Cardiac muscle cell (in vitro differentiated cells and primary cell): ENCODE data around the gene LSM12. TPM values are rescaled to one million over a fixed set of nuclear protein-coding genes. Genes with fewer than 3 reads are reported as not detected.
A peak's percentile ranks its signal among the peaks of the same experiment; 100 is the strongest.

Experiments used
- DNase-seq, 2 donors: peaks; one replicate each; pipeline versions ENCODE4 v3.0.0 to v3.0.0-alpha.2; 2010 to 2017; ENCODE audit warnings: low read depth in 1 of 2, low spot score in 1 of 2
- H3K27ac ChIP-seq: fragments of 200-600 bp; sonication (generic); 2 replicates; pipeline ENCODE4 v1.5.1; 2016
- H3K27me3 ChIP-seq: fragments of 200-600 bp; sonication (generic); 2 replicates; pipeline ENCODE4 v1.6.0; 2016; ENCODE audit warnings: control low read depth
- H3K36me3 ChIP-seq: fragments of 200-600 bp; sonication (generic); 2 replicates; pipeline ENCODE4 v1.5.1; 2016; ENCODE audit warnings: control low read depth
- H3K4me1 ChIP-seq: fragments of 200-600 bp; sonication (generic); 2 replicates; pipeline ENCODE4 v1.8.1; 2017; ENCODE audit warnings: low read depth, mild to moderate bottlenecking, mixed run types
- H3K4me3 ChIP-seq: fragments of 200-600 bp; sonication (generic); 2 replicates; pipeline ENCODE4 v1.5.1; 2016; ENCODE audit warnings: mild to moderate bottlenecking
- H3K9me3 ChIP-seq: fragments of 200-600 bp; sonication (generic); 2 replicates; pipeline ENCODE4 v1.5.1; 2017; ENCODE audit warnings: low read depth, mild to moderate bottlenecking, control low read depth
- polyA plus RNA-seq: library from polyadenylated mRNA; unstranded; fragments of >200 nt; fragmentation: Nextera tagmentation; extraction: Ambion mirVana; gene quantifications from 2 replicates; pipeline ENCODE4 v1.2.1, GENCODE V29; 2016
- total RNA-seq: library from RNA; depleted of rRNA; stranded (reverse); fragments of >200 nt; gene quantifications from 2 replicates; pipeline ENCODE4 v1.2.3, GENCODE V29; 2016
- TF ChIP-seq, protein P1 (sequence below): IDR thresholded peaks from 2 replicates; pipeline ENCODE4 v1.5.1; 2012; ENCODE audit warnings: low read depth, mild to moderate bottlenecking, low read length

LSM12 gene
- total and polyA plus RNA-seq, 2 experiments from 2014 or later = 31.0 to 46.5 TPM

DNA sequence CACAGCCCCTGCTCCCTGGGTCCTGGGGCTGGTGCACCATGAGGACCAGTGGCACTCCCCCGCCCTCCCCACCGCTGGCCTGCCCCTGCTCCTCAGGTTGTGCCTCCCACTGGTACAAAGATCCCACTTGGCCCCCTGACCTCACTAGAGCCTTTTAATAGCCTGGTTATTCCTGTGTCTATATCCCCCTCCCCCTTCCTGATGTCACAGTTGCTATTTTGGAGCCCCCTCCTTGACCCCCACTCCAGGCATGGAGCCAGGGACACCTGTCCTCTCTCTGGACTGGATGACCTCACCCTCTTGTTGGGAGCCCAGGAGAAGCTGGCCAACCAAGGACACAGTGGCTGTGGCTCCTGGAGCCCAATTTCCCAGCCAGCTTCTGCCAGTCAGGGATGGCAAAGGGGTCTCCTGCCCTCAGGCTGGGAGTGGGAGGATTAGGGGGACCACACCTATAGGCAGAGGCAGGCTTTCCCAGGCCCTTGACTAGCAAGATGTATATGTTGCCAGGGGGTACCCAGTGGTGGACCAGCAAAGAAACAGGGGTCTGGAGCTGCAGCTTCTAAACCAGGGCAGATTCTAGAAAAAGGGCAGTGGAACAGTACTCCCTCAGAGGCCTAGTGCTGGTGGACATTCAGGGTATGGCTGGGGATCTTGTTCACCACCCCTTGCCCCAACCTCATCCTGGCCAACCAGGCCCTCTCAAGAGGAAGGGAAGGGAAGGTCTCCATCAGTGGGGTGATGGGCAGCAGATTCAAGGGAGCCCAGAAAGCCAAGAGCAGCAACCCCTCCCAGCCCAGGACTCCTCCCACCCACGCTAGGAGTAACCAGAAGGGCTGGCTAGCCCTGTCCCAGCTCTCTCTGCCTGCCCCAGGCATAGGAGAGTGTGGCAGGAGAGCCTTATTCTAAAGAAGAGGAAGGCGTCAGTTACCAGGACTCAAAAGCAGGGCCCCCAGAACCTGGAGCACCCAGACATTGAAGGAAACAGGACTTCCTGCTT lies 46.1 kb upstream of the LSM12 start:
- Histone ChIP-seq H3K9me3 (no peaks in the 10 kb centered on the region), H3K27me3 (no peaks in the 10 kb centered on the region), H3K4me1 (peaks cover 70% of the 10 kb centered on the region), H3K27ac (peak overlapping the region; percentile 82), H3K4me3 (no peak overlapping the region), H3K36me3 (no peaks in the 10 kb centered on the region)
- TF ChIP-seq, protein P1, sequence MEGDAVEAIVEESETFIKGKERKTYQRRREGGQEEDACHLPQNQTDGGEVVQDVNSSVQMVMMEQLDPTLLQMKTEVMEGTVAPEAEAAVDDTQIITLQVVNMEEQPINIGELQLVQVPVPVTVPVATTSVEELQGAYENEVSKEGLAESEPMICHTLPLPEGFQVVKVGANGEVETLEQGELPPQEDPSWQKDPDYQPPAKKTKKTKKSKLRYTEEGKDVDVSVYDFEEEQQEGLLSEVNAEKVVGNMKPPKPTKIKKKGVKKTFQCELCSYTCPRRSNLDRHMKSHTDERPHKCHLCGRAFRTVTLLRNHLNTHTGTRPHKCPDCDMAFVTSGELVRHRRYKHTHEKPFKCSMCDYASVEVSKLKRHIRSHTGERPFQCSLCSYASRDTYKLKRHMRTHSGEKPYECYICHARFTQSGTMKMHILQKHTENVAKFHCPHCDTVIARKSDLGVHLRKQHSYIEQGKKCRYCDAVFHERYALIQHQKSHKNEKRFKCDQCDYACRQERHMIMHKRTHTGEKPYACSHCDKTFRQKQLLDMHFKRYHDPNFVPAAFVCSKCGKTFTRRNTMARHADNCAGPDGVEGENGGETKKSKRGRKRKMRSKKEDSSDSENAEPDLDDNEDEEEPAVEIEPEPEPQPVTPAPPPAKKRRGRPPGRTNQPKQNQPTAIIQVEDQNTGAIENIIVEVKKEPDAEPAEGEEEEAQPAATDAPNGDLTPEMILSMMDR = no peak
- peak in 1 of 2 donors; percentile 92 for DNase-seq

DNA sequence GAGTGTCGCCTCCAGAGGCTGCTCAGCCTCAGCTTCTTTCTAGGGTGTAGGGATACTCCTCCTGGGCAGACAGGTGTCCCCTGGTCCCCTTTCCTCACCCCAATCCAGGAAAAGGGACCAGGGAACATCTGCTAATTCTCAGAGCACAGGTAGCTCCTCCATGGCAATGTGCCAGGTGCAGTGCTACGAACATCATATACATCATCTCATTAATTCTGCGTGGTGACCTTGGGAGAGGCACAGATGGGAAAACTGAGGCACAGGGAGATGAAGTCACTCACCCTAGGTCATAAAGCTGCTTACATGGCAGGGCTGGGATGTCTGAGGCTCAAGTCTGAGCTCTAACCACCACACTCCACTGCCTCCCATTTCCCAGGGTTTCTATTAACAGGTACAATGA lies 45.3 kb upstream of the LSM12 start:
- TF ChIP-seq, protein P1 = no peak

GRCh38 chr17:44110823-44111633 lies 44.6 kb upstream of the LSM12 start:
- H3K27me3 ChIP-seq = no peaks in the 10 kb centered on the region
- DNase-seq = peak; percentile 95 to 98
- TF ChIP-seq, protein P1 = peak; percentile 8
- H3K27ac ChIP-seq = peak overlapping the region; percentile 82
- H3K36me3 ChIP-seq = no peaks in the 10 kb centered on the region
- H3K9me3 ChIP-seq = no peaks in the 10 kb centered on the region
- H3K4me1 ChIP-seq = peaks cover 77% of the 10 kb centered on the region
- peak overlapping the region; percentile 23 for H3K4me3 ChIP-seq

More for the DNA sequence above, 45.3 kb upstream of the LSM12 start:
- Histone ChIP-seq H3K4me1 (peaks cover 75% of the 10 kb centered on the region), H3K4me3 (peak overlapping the region; percentile 1), H3K36me3 (no peaks in the 10 kb centered on the region), H3K27me3 (no peaks in the 10 kb centered on the region), H3K27ac (peak overlapping the region; percentile 82), H3K9me3 (no peaks in the 10 kb centered on the region)
- no peak for DNase-seq

- Histone ChIP-seq H3K4me3 (peak overlapping the region; percentile 23), H3K36me3 (no peaks in the 10 kb centered on the region), H3K27ac (peak overlapping the region; percentile 82), H3K4me1 (peaks cover 82% of the 10 kb centered on the region), H3K27me3 (no peaks in the 10 kb centered on the region), H3K9me3 (no peaks in the 10 kb centered on the region)
- TF ChIP-seq, protein P1 = no peak
- no peak for DNase-seq
Measured at GRCh38 chr17:44110011-44110686, 43.7 kb upstream of the LSM12 start.

- Histone ChIP-seq H3K27me3 (no peaks in the 10 kb centered on the region), H3K36me3 (no peaks in the 10 kb centered on the region), H3K27ac (peak overlapping the region; percentile 82), H3K4me1 (peaks cover 73% of the 10 kb centered on the region), H3K4me3 (peak overlapping the region; percentile 23), H3K9me3 (no peaks in the 10 kb centered on the region)
- TF ChIP-seq, protein P1 = no peak
- DNase-seq = no peak
Measured at GRCh38 chr17:44109312-44109630, 42.8 kb upstream of the LSM12 start.
